Glomerular visceral epithelial cell (primary cell): ENCODE data around the gene TNFAIP8L1.

Experiments used
- DNase-seq: peaks from one replicate; pipeline ENCODE4 v3.0.0-alpha.2; 2016; ENCODE audit errors: extremely low spot score

The TNFAIP8L1 gene

GRCh38 chr19:4702764-4703163 is 63.4 kb downstream of the TNFAIP8L1 start:
- no peak for DNase-seq

- no peak for DNase-seq
Measured at GRCh38 chr19:4703671-4704316, 64.5 kb downstream of the TNFAIP8L1 start.

GRCh38 chr19:4704317-4704673 is 65.0 kb downstream of the TNFAIP8L1 start:
- DNase-seq: no peak
